Measurements from ENCODE around the gene SDHAF4. TPM values are rescaled to one million over a fixed set of nuclear protein-coding genes. Genes with fewer than 3 reads are reported as not detected.

Gene SDHAF4
- total and polyA plus RNA-seq, 2 of the 13 experiments (the other 11 are each of a cell fraction or from before 2014, with no cell fraction given) = 7.5 to 10.8 TPM

- TF ChIP-seq, protein P1, sequence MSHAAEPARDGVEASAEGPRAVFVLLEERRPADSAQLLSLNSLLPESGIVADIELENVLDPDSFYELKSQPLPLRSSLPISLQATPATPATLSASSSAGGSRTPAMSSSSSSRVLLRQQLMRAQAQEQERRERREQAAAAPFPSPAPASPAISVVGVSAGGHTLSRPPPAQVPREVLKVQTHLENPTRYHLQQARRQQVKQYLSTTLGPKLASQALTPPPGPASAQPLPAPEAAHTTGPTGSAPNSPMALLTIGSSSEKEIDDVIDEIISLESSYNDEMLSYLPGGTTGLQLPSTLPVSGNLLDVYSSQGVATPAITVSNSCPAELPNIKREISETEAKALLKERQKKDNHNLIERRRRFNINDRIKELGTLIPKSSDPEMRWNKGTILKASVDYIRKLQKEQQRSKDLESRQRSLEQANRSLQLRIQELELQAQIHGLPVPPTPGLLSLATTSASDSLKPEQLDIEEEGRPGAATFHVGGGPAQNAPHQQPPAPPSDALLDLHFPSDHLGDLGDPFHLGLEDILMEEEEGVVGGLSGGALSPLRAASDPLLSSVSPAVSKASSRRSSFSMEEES (CRISPR knock-in tag; IDR thresholded peaks at IDR 0.05) = no peak
- TF ChIP-seq HOXA9 (CRISPR knock-in tag; IDR thresholded peaks at IDR 0.05; ENCODE audit: borderline replicate concordance) (no peak), EEA1 (CRISPR knock-in tag; IDR thresholded peaks at IDR 0.05; ENCODE audit: borderline replicate concordance) (no peak), CENPBD1 (CRISPR knock-in tag; IDR thresholded peaks at IDR 0.05; ENCODE audit: borderline replicate concordance, low read depth) (no peak), PITX1 (CRISPR knock-in tag; IDR thresholded peaks at IDR 0.05) (no peak), ZNF691 (CRISPR knock-in tag; IDR thresholded peaks at IDR 0.05; ENCODE audit: borderline replicate concordance, low read depth) (no peak), ATF6 (CRISPR knock-in tag; conservative IDR thresholded peaks at IDR 0.05) (no peak), RBFOX2 (IDR thresholded peaks at IDR 0.05; ENCODE audit: low read depth, low read length) (no peak), ZNF720 (CRISPR knock-in tag; IDR thresholded peaks at IDR 0.05) (no peak), CHD4 (IDR thresholded peaks at IDR 0.05; ENCODE audit: borderline replicate concordance, low read length) (no peak)
- TF ChIP-seq, protein P2, sequence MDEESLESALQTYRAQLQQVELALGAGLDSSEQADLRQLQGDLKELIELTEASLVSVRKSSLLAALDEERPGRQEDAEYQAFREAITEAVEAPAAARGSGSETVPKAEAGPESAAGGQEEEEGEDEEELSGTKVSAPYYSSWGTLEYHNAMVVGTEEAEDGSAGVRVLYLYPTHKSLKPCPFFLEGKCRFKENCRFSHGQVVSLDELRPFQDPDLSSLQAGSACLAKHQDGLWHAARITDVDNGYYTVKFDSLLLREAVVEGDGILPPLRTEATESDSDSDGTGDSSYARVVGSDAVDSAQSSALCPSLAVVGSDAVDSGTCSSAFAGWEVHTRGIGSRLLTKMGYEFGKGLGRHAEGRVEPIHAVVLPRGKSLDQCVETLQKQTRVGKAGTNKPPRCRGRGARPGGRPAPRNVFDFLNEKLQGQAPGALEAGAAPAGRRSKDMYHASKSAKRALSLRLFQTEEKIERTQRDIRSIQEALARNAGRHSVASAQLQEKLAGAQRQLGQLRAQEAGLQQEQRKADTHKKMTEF (CRISPR knock-in tag; IDR thresholded peaks at IDR 0.05) = no peak
Observed at GRCh38 chr6:70633870-70634269, 67.1 kb downstream of the SDHAF4 start (continued).

Data from HepG2 (cell line).